DMS53 treated with DMSO at 0.1 percent for 48 hours (cell line): ENCODE measurements around the gene LILRA6.
"Not testable (repeated sequence)": the region's sequence is repeated elsewhere in the genome, so short reads cannot be mapped to it uniquely, and the experiment has no call there.

Experiments used
- DNase-seq: peaks from one replicate; lab custom pipeline; 2025; ENCODE audit not compliant: unreplicated experiment; lab: John Stamatoyannopoulos, UW

The LILRA6 gene

GRCh38 chr19:54266133-54266532 is 23.5 kb upstream of the LILRA6 start:
- peak; percentile 25 for DNase-seq

- no peak for DNase-seq
Observed at GRCh38 chr19:54262470-54262869, 19.9 kb upstream of the LILRA6 start.

- DNase-seq = no peak
Observed at GRCh38 chr19:54262066-54262465, 19.5 kb upstream of the LILRA6 start.

- no peak for DNase-seq
Observed at GRCh38 chr19:54257116-54257480, 14.5 kb upstream of the LILRA6 start, which contains the start of gene LILRB5. Gene LILRB5 (minus strand): TSS chr19:54257273. CDS start chr19:54257193, 80 bp downstream.

GRCh38 chr19:54256250-54257115 is 13.9 kb upstream of the LILRA6 start:
- no peak for DNase-seq

GRCh38 chr19:54255105-54255775 is 12.7 kb upstream of the LILRA6 start:
- DNase-seq = no peak

GRCh38 chr19:54254195-54254906 is 11.8 kb upstream of the LILRA6 start:
- no peak for DNase-seq

- DNase-seq = no peak
Observed at GRCh38 chr19:54253331-54254194, 11.0 kb upstream of the LILRA6 start.

GRCh38 chr19:54252845-54253244 is 10.3 kb upstream of the LILRA6 start:
- no peak for DNase-seq

- no peak for DNase-seq
Observed at GRCh38 chr19:54252243-54252642, 9.7 kb upstream of the LILRA6 start.

GRCh38 chr19:54248016-54248601 is 5.5 kb upstream of the LILRA6 start:
- no peak for DNase-seq

- no peak for DNase-seq
Observed at GRCh38 chr19:54247106-54247930, 4.7 kb upstream of the LILRA6 start.

GRCh38 chr19:54245936-54246335 is 3.3 kb upstream of the LILRA6 start:
- no peak for DNase-seq

GRCh38 chr19:54243809-54244208 is 1.2 kb upstream of the LILRA6 start:
- not testable (repeated sequence) for DNase-seq

GRCh38 chr19:54242234-54242633 is 356 bp downstream of the LILRA6 start:
- DNase-seq = not testable (repeated sequence)

- DNase-seq = not testable (repeated sequence)
Observed at GRCh38 chr19:54240372-54241336, 1.9 kb downstream of the LILRA6 start.

GRCh38 chr19:54239491-54240371 is 2.9 kb downstream of the LILRA6 start:
- not testable (repeated sequence) for DNase-seq
